CD14-positive monocyte (primary cell): ENCODE results near the gene SIN3A. TPM values are rescaled to one million over a fixed set of nuclear protein-coding genes. Genes with fewer than 3 reads are reported as not detected.

Experiments
- DNase-seq, 3 donors: peaks; one replicate each; pipeline ENCODE4 v3.0.0-alpha.2; 2011 to 2022
- H2AFZ ChIP-seq: 2 replicates; pipeline ENCODE4 v1.6.0; 2012; ENCODE audit warnings: mild to moderate bottlenecking, low read depth, low read length, inconsistent platforms; ENCODE audit not compliant: insufficient read depth, poor library complexity, severe bottlenecking
- H3K27ac ChIP-seq, 2 donors: 1 replicate in 1 of 2; 2 replicates in 1 of 2; pipeline ENCODE4 v1.5.1; 2012 to 2013; ENCODE audit warnings: low read length in 2 of 2, control low read depth in 1 of 2, inconsistent platforms in 1 of 2, low read depth in 1 of 2, mild to moderate bottlenecking in 1 of 2
- H3K27me3 ChIP-seq, 2 donors: one replicate each; pipeline versions ENCODE4 v1.6.0 to v1.6.1; 2011 to 2013; ENCODE audit warnings: low read length in 2 of 2; ENCODE audit not compliant: control insufficient read depth in 2 of 2, insufficient read depth in 2 of 2
- H3K36me3 ChIP-seq, 2 donors: replicated peaks in 1 of 2; 1 replicate in 1 of 2; 2 replicates in 1 of 2; pipeline versions ENCODE4 v1.5.1 to v1.6.1; 2012 to 2013; ENCODE audit warnings: low read length in 2 of 2, control low read depth in 1 of 2, inconsistent platforms in 1 of 2, mild to moderate bottlenecking in 1 of 2; ENCODE audit not compliant: insufficient read depth in 2 of 2, control insufficient read depth in 1 of 2
- H3K4me1 ChIP-seq, 2 donors: 1 replicate in 1 of 2; 2 replicates in 1 of 2; pipeline versions ENCODE4 v1.5.1 to v1.6.1; 2012 to 2013; ENCODE audit warnings: low read length in 2 of 2, control low read depth in 1 of 2, inconsistent platforms in 1 of 2, mild to moderate bottlenecking in 1 of 2, moderate library complexity in 1 of 2; ENCODE audit not compliant: insufficient read depth in 2 of 2, control insufficient read depth in 1 of 2
- H3K4me2 ChIP-seq: replicated peaks from 2 replicates; pipeline ENCODE3; 2012; ENCODE audit warnings: low read length, moderate library complexity, mild to moderate bottlenecking; ENCODE audit not compliant: poor library complexity, severe bottlenecking; ENCODE audit errors: extremely low read depth
- H3K4me3 ChIP-seq, 3 experiments: fragments of 200-600 bp in 1 of 3; sonication (generic) in 1 of 3; replicated peaks in 1 of 3; 1 replicate in 2 of 3; 2 replicates in 1 of 3; pipeline ENCODE4 v1.5.1; 2011 to 2013; ENCODE audit warnings: low read length in 3 of 3, mild to moderate bottlenecking in 3 of 3, control low read depth in 2 of 3, low read depth in 2 of 3, inconsistent platforms in 1 of 3, moderate library complexity in 1 of 3
- H3K79me2 ChIP-seq: 2 replicates; pipeline ENCODE4 v1.6.0; 2012; ENCODE audit warnings: mild to moderate bottlenecking, control low read depth, inconsistent platforms, low read length, moderate library complexity; ENCODE audit not compliant: insufficient read depth
- H3K9ac ChIP-seq: 2 replicates; pipeline ENCODE4 v1.6.0; 2017; ENCODE audit warnings: low read length, mild to moderate bottlenecking; ENCODE audit not compliant: insufficient read depth, poor library complexity, severe bottlenecking
- H3K9me3 ChIP-seq, 2 donors: replicated peaks in 1 of 2; 1 replicate in 1 of 2; 2 replicates in 1 of 2; pipeline versions ENCODE4 v1.5.1 to v1.6.1; 2012 to 2013; ENCODE audit warnings: low read length in 2 of 2, control low read depth in 1 of 2; ENCODE audit not compliant: control insufficient read depth in 1 of 2, insufficient read depth in 1 of 2
- H4K20me1 ChIP-seq: 2 replicates; pipeline ENCODE4 v1.6.0; 2012; ENCODE audit warnings: mild to moderate bottlenecking, low read length, control low read depth, moderate library complexity; ENCODE audit not compliant: insufficient read depth
- H3K27ac Mint-ChIP-seq, 7 donors: one replicate each; pipeline ENCODE4 v1.8.0; 2020; ENCODE audit warnings: mild to moderate bottlenecking in 7 of 7, mixed read lengths in 7 of 7, moderate library complexity in 6 of 7, inconsistent platforms in 2 of 7
- H3K27me3 Mint-ChIP-seq, 3 donors: one replicate each; pipeline ENCODE4 v1.8.0; 2021 to 2022; ENCODE audit warnings: low read depth in 3 of 3, mild to moderate bottlenecking in 3 of 3, mixed read lengths in 3 of 3, moderate library complexity in 3 of 3, inconsistent platforms in 1 of 3
- H3K36me3 Mint-ChIP-seq, 2 donors: one replicate each; pipeline ENCODE4 v1.8.0; 2020; ENCODE audit warnings: mixed read lengths in 2 of 2, inconsistent platforms in 1 of 2, mild to moderate bottlenecking in 1 of 2
- H3K4me1 Mint-ChIP-seq: one replicate; pipeline ENCODE4 v1.8.0; 2020; ENCODE audit warnings: mild to moderate bottlenecking, mixed read lengths
- H3K4me3 Mint-ChIP-seq, 2 donors: one replicate each; pipeline ENCODE4 v1.8.0; 2020; ENCODE audit warnings: mild to moderate bottlenecking in 2 of 2, mixed read lengths in 2 of 2, moderate library complexity in 1 of 2
- H3K9me3 Mint-ChIP-seq, 7 donors: one replicate each; pipeline ENCODE4 v1.8.0; 2020 to 2022; ENCODE audit warnings: mixed read lengths in 7 of 7, mild to moderate bottlenecking in 6 of 7, moderate library complexity in 6 of 7, inconsistent platforms in 2 of 7
- CTCF ChIP-seq: fragments of 200-600 bp; IDR thresholded peaks from one replicate; pipeline ENCODE4 v1.8.0; 2022; ENCODE audit warnings: antibody characterized with exemption, mild to moderate bottlenecking
- WGBS: methylation state at CpG from one replicate; pipeline ENCODE4 v1.1.5; 2013; ENCODE audit warnings: missing lambda C conversion rate; ENCODE audit not compliant: insufficient coverage; 5-methylcytosine and 5-hydroxymethylcytosine counted together
- intact Hi-C, 2 donors: fragments of 100-400 bp; cut with micrococcal nuclease; formaldehyde crosslinking; loops; one replicate each; pipeline versions ENCODE4 v1.15.0 to v1.15.1; 2023
- polyA plus RNA-seq, 3 donors: library from polyadenylated mRNA; depleted of rRNA in 1 of 3; unstranded in 2 of 3; stranded (reverse) in 1 of 3; fragments of 300-500 nt in 2 of 3; fragments of >200 nt in 1 of 3; fragmentation: Illumina TruSeq in 2 of 3; gene quantifications; 1 replicate in 2 of 3; 2 replicates in 1 of 3; pipeline ENCODE4 v1.2.3, GENCODE V29; 2012 to 2021

Gene SIN3A
- polyA plus RNA-seq, 3 donors: 2.3 to 20.7 (median 7.9) TPM

GRCh38 chr15:75356006-75356405, 95.5 kb downstream of the SIN3A start:
- Mint-ChIP-seq H3K36me3 (peaks cover 46 to 70% of the 10 kb centered on the region in 2 donors), H3K9me3 (no peaks in the 10 kb centered on the region), H3K27ac (no peak overlapping the region), H3K4me3 (no peak overlapping the region), H3K27me3 (peaks cover 2 to 4% (median 2%) of the 10 kb centered on the region in 3 donors), H3K4me1 (peaks cover 7% of the 10 kb centered on the region)
- Histone ChIP-seq H3K36me3 (peaks cover 46 to 70% of the 10 kb centered on the region in 2 donors), H3K9ac (no peak overlapping the region), H3K4me2 (no peak overlapping the region), H3K9me3 (no peaks in the 10 kb centered on the region), H3K4me1 (no peaks in the 10 kb centered on the region), H4K20me1 (peaks cover 23% of the 10 kb centered on the region), H3K27me3 (no peaks in the 10 kb centered on the region), H3K4me3 (no peak overlapping the region), H3K79me2 (no peaks in the 10 kb centered on the region), H3K27ac (no peak overlapping the region), H2AFZ (no peak overlapping the region)
- intact Hi-C loops: no loop called here
- no peak for DNase-seq
- TF ChIP-seq CTCF: no peak
- WGBS: 96% methylated on average over 28 of the region's 28 CpGs

DNA sequence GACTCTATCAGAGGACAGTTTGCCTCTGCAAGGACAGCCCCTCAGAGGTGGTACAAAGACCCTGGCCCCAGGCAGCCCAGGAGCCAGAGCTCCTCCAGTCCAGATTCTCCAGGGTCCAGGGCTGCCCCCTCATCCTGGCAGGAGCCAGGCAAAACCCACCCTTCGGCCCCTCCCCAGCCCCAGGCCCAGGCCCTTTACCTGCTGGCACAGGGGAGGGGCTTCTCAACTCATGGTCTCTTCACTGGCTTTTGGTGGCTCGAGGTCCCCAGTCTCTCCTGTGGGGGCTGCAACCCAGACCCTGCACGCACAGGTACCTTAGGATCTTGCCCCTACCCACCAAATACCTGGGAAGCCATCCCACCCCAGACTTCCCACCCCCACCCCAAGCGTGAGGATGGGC, 96.1 kb downstream of the SIN3A start:
- Histone ChIP-seq H3K4me3 (no peak overlapping the region), H3K4me1 (peaks cover 2 to 4% of the 10 kb centered on the region in 2 donors), H3K4me2 (no peak overlapping the region), H3K27ac (no peak overlapping the region), H3K79me2 (no peaks in the 10 kb centered on the region), H3K9me3 (no peaks in the 10 kb centered on the region), H3K9ac (no peak overlapping the region), H2AFZ (no peak overlapping the region), H4K20me1 (peaks cover 17% of the 10 kb centered on the region), H3K36me3 (peaks cover 39 to 64% of the 10 kb centered on the region in 2 donors), H3K27me3 (no peaks in the 10 kb centered on the region)
- Mint-ChIP-seq H3K27me3 (peaks cover 2 to 6% (median 4%) of the 10 kb centered on the region in 3 donors), H3K36me3 (peaks cover 44 to 64% of the 10 kb centered on the region in 2 donors), H3K4me1 (peaks cover 12% of the 10 kb centered on the region), H3K9me3 (no peaks in the 10 kb centered on the region), H3K4me3 (no peak overlapping the region), H3K27ac (no peak overlapping the region)
- intact Hi-C loops: no loop called here
- 92% methylated on average over 3 of the region's 4 CpGs for WGBS
- no peak for DNase-seq
- TF ChIP-seq CTCF: no peak
